ENCODE measurements around the gene NSD2.

The NSD2 gene

DNA sequence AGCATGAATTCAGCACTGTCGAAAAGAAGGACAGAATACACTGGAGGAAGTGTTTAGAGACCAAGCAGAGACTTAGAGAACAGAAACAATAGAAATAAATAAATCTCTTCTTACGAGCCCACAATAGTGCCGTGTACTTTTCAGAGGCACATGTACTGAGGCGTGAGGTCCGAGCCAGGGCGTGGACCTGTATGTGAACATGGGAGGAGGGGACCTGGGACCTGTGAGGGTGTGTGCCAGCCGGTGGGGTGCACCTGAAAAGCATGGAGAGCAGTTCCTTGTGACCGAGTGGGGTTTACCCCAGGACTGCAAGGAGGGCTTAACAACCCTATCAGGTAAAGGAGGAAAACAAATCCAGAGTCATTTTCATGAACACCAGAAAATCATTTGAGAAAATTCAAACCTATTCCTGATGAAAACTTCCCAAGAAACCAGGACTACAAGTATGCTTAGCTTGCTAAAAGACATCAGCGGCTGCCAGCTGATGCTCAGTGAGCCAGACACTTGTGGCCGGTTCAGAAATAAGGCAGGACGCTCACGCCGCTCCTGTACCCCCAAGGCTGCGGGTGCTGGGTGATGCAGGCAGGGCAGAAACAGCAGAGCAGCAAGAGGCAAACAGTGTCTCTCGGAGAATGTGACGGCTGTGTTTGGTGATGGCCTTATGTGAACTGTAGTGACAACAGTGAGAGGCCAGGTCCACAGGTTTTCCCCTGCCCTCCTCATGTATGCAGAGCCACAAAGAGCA is 100.4 kb downstream of the NSD2 start:
- no peak for DNase-seq

DNA sequence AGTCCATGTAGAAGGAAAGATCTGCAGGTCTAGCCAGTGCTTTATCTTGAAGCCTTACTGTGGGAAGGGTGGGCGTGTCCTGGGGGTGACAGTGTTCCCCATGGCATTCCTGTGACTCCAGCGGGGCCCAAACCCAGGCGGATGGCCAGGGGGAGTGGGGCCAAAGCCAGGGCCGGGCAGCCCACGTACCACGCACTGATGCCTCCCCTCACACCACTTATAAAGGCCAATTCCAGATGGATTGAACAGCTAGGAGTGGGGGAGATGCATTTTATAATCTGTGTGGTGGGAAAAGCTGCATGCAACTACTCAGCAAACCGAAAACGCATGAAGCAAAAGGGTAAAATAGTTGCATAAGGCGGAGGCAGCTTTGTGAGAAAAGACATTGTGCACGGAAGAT is 101.2 kb downstream of the NSD2 start:
- no peak for DNase-seq

DNA sequence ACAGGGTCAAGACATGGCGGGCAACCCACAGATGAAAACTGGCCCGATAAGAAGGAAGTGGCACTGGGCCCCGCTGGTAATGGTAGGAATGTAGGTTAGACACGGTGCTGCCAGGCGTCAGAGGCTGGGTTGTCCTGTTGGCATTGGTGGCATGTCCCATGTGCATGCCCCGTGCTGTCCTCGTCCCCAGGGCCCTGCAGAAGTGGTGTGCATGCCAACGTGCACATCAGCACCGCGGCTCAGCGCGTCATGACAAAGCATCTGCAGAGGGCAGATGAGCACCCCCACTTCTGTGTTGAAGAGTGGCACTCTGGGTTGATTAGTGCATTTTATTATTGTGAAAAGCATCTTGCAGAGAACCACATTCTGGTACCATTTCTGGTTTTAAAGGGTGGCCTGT is 102.0 kb downstream of the NSD2 start:
- no peak for DNase-seq

DNA sequence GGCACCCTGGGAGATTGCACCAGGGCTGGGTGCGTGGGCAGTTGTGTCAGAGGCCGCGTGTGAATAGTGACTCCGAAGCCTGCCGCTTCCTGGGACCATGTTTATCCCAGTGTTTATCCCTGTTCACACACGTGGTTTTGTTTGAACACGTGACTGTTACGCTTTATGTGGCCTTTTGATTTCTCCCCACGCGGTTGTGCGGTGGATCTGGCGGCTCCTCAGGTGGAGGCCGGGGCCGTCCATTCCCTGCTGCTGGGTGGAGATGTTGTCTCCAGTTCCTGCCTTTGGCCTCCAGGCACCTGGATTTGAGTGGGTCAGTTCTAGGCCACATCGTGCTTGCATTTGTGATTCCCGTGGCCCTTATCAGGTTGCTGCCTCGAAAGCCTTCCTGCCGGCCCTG is 102.5 kb downstream of the NSD2 start:
- DNase-seq = no peak

DNA sequence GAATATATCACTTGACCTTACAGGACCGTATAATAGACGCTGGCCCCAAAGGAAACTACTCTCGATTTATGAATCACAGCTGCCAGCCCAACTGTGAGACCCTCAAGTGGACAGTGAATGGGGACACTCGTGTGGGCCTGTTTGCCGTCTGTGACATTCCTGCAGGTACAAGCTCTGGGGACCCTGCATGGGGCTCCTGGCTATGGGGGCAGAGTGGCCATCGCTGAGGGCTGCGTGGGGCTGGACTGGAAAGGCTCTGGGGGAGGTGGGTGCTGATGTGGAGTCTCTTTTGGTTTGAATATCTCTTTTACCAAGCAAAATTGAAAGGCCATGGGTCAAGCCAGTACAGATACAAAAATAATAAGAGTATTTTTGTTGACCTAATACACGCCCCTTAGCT is 103.6 kb downstream of the NSD2 start:
- DNase-seq = no peak

DNA sequence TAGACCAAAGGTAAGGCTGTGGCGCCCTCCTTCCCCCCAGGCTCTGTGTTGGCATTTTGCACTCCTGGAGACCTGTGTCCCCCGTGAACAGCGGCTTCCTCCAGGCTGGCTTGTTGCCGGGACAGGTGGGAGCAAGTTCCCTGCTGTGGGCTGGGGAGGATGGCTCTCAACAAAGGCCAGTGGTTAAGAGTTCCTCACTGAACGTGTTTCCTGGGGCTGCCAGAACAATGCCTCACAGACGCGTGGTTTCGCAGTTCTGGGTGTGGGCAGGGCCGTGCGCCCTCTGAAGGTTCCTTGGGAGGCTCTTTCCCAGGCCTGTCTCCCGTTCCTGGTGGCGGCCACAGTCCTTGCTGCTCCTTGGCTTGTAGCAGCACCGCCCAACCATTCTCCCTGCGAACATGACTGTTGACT is 104.2 kb downstream of the NSD2 start:
- no peak for DNase-seq

DNA sequence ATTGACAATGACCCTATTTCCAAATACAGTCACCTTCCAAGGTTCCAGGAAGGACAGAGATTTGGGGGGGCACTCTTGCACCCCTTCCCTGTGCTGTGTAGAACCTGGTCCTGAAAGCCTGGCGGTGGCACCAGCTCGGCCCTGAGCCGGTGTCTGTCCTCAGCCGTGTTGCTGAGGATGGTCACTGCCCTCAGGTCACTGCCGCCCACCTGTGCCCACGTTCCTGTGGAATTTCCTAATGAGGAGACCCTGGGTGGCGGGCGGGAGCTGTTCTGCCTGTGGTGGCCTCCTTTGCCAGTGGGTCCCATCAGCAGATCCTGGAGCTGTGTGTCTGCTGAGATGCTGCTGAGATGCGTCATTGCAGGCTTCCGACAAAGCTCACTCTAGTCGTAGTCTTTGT is 104.7 kb downstream of the NSD2 start:
- no peak for DNase-seq

DNA sequence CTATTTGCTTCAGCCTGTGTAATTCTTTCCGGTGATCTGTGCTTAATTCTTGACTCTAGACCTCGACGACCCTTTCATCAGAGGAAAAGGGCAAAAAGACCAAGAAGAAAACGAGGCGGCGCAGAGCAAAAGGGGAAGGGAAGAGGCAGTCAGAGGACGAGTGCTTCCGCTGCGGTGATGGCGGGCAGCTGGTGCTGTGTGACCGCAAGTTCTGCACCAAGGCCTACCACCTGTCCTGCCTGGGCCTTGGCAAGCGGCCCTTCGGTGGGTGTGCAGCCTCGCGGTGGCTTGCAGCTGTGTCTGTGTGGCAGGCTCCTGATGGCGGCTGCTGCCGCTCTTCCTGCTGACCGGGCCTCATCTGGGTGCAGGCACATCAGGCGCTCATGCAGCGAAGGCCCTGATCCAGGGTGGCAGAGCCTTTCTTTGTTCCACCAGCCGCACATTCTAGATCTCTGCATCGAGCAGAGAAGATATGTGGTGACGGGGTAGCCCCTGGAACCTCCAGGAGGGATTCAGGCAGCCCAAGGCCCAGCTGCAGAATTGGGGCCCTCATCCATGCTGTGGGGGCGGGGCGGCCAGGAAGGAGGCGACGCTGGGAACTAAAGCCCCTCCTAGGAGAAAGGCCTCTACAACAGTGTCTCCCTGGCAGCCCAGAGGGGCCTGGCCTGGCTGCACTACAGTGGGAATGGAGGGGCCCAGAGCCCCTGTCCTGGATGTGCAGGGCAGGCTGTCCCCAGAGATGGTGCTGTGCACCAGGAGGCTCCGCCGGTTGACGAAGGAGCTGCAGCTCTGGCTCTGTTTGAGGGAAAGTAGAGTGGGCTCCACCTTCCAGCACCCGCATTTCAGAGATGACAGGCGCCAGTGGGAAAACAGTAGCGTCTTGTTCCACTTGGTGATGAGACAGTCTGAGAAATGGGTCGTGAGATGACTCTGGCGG is 105.5 kb downstream of the NSD2 start:
- DNase-seq = no peak

DNA sequence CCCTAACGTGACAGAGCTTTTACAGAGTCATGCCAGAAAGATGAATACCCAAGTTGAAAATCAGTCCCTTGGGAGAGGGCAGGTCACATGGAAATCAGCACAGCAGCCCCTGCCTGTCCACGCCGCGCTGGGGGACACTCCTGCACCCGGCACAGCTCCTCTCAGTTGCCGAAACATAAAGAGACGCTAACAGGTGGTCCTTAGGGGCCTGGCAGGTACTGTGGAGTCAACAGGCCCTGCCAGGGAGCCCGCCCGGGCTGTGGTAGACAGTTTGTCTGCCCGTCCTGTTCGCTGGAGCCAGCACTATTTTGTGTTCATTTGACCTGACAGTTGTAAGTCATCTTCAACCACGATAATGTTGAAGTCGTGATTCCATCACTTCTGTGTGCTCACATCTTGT is 107.0 kb downstream of the NSD2 start:
- no peak for DNase-seq

DNA sequence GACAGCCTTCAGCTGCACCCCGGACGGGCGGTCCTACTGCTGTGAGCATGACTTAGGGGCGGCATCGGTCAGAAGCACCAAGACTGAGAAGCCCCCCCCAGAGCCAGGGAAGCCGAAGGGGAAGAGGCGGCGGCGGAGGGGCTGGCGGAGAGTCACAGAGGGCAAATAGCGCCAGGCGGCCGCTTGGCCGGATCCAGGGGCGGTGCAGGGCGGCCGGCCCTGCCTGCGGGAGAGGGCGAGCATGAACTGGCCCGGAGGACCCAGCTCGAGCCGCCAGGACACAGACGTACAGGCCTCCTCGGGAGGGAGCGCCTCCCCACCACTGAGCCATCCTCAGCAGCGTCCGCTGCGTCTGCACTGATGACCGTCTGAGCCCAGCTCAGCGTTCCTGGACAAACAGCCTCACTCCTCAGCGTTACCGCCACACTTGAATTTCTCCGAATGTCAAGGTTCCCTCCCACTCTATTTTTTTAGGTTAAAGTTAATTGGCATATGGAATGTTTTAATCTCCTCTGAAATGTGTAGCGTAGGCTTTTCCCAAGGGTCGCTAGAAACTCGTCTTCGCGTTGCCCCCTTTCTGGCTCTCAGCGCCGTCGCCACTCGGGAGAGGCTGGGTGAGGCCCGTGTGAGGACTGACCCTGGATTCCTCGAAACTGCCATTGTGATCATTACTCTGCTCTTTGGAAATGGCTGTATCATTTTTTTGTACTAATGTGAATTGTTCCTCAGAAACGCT is 107.7 kb downstream of the NSD2 start:
- no peak for DNase-seq

DNA sequence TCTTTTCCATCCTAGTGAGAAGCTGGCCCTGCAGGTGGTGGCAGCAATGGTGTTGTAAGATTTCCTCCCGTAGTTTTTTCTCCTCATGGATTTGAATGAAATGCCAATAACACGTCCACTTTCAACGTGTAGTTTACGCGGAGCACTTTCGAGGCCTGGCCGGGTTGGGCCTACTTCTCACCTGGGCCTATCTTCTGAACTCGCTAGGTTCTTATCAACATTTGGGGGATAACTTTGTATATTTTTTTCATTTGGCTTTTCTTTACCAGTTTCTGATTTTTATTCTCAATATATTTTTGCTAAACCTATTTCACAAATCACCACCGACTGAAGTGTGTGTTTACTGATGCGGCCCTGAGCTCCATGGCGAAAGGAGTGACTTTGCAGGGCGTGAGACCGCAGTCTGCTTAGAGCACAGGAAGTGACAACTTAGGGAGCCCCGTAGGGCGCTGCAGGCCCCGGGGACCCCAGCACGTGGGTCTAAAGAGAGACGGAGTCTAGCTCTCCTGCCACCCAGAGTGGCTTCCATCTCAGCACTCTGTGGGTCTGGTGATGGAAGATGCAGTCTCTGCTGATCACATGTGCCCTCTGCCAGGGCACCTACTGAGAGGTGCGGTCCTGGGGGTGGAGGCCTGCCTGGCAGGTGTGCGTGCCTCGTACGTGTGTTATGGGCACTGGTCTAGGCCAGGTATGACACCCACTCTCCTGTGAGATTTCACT is 108.4 kb downstream of the NSD2 start:
- no peak for DNase-seq

DNA sequence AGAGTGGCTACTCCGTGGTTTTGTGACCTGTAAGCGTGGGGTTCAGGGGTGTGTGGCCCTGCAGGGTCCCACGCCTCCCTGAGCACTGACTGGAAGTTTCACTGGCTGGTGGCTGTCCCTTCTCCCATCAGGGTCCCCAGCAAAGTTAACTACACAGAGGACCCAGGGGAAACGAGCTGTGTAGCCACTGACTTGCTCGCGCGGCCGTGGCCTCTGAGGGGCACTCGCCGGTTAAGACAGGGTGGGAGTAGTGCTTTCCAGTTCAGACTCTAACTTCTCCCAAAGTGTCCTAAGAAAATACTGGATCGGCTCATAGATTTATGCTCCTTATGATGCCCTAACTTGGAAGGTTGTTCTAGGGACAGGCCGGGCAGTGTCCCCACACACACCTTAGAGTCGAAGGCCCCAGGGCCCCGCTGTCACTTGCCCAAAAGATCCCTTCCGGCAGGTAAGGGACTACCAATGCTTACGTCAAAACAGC is 109.4 kb downstream of the NSD2 start:
- DNase-seq = no peak

DNA sequence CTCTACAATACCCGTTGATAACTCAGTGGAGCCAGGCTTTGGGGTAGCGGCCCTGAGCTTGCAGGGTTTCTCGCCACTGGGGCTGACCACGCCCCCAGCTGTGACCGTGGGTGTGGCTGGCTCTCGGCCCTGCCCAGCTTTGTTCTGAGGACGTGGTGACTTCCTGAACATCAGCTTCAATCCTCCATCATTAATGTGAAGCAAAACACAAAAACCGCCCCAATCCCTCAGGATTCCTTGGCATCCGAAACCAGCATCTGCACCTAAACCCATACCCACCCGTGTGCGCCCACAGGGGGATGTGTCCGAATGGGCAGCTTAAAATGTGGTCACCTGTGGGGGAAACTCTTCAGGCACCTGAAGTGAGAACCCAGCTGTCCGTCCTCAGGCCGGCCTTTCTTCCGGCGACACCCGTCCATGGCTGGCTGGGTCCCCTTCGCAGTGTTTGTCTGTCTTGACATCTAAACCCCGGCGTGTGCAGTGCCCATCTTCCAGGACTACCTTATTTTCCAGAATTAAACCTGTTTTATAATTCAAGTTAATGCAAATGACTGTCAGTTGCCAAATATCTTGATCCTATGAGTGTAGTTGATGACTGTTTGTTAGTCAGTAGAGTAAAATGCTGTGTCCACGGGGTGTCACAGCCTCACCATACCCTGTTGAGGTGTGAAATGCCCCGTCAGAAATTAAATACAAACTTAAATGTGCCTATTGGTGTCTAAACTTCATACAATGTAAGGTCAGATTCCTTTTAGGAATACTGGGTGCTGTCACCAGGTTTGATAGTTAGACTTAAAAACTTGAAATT is 110.3 kb downstream of the NSD2 start:
- no peak for DNase-seq

DNA sequence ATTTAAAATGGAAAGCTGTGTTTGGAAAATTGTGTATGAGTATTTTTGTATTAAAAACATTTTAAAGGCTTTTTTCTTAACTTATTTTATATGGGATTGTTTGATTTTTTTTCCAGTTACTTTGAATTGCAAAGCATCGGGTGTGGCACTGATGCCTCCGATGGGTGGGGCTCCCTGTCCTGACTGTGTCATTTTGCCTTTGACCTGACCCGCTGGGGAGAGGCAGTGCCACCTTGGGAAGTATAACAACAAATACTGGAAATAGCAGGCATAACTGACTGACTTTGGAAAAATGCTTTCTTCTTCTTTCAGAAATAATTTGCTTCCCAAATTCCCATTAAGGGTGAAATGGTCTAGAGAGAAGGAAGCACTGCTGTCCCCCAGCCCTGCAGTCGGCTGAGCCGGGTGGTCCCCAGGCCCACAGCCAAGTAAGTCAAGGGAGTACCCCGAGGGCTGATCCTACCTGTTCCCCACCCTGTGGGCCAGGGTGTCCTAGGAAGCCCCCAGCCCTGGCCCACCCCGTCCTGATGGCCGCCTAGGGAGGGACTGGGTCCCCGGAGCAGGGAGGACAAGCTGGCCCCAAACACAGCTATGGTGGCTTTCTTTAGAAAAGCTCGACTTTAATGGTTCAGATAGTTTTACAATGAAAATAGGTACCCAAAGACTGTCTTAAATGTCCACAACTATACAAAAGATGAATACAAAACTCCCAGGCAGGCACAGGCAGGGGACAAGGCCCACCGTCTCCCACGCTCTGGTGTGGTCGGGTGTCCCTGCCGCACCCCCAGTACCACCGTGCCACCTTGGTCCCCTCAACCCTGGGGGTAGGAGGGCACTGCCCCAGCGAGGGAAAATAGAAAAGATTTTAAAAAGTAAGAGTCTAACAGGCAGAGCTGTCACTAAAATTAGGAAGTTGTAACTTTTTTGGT is 111.2 kb downstream of the NSD2 start:
- DNase-seq = no peak

DNA sequence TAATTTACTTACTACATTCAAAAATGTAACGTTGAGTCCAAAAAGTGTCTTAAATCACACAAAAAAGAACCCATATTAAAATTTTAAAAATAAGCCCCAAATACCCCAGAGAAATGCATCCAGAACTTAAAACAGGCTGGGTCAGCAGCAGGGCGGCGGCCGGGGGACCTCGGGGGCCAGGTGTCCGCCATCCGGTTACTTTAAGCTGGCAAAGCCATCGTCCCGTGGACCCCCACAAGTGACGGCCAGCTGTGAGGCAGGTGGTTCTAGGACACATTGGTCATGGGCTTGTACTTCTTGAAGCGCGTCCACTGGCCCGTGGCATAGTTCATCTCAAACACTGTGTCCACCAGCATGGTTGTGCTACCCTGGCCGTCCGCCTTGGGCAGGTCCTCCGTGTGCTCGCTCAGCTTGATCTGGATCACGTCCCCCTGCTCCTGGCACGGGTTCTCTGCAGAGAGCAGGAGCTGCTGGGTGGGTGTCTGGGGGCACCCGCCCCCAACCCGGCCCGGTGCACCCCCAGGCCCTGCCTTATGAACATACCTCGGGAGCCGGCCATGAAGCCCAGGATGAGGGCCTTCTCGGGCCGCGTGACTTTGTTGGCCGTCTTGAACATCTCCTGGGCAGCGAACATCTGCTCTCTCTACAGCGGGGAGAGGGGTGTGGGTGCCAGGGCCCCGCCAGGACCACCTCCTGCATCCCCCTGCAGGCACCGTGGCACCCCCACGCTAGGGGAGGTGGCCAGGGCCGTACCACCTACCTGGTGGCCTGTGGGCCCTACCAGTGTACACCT is 112.1 kb downstream of the NSD2 start:
- no peak for DNase-seq

DNA sequence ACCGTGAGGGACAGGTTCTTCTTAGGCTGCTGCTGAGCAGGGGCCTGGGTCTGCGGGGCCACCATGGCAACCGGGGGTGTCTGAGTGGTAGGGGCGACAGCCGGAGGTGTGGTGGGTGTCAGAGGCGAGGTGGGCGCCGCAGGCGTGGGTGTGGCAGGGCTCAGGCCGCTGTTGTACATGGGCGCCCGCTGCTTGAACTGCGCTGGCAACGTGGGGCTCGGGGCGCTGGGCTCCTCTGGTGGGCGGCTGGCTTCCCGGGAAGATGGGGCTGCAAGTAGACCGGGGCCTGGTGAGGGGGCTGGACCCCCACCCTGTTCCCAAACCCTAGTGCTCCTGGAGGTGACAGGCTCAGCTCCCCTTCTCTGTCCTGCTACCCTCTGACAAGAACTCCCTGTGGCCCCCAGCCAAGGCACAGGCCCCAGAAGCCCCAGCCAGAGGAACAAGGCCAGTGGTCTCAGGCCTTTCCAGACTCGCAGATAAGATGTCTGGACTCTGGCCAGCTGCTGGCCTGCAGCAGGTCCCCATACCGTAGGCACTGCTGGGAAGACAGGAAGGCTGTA is 112.7 kb downstream of the NSD2 start:
- no peak for DNase-seq

DNA sequence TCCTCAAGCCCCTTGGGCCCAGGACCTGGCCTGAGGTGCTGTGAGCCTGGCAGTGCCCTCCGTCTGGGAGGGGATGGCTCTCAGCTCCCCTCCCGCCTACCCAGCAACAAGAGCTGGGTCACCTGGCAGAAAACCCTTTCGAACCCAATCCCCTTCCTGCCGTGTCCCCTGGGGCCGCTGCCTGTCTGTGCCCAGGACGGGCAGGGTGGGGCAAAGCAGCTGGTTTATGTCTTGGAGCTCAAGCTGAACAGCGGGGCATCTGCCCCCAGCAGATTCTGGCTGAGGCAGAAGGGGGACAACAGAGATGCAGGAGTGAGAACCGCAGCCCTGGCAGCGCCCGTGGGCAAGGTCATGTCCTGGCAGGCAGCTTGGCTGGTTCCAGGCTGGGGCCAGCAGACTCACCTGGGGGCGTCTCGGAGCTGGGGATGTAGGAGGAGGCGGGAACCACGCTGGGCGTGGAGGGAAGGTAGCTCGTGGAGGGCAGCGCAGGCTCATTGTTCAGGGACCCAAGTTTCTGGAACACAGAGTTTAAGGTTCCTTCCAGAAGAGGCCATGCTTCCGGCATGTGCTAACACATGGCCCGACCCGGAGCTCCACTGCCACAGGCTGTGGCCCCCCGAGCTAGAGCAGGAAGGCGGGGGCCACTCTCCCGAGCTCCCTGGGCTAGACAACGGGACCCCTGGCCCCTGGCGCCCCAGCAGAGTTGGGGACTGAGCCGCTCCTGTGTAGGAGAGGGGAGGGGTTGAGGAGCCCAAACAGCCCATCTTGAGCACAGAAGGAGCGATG is 113.4 kb downstream of the NSD2 start:
- no peak for DNase-seq

DNA sequence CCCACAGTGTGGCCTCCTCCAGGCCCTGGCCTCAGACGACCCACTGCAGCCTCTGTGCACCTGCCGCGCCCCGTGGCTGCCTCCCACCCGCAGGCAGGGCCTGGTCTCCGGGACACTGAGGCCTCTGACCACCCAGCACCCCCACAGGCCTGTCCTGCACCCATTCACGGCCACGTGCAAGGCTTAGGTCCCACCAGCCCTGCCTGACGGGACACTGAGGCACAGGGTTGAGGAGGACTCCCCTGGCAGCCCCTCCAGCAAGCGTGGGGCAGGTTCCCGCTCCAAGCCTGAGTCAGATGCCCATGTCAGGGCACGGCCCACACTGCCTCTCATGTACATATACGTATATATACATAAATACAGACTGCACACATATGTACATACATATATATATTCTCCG is 114.1 kb downstream of the NSD2 start:
- DNase-seq = no peak
